GM21423 (cell line): Measurements from ENCODE around the gene CIDEA.

Experiments used
- ATAC-seq: cut with Tn5 transposase; IDR thresholded peaks from one replicate; pipeline ENCODE4 v1.9.1; 2021; ENCODE audit warnings: mild to moderate bottlenecking, moderate library complexity; ENCODE audit not compliant: unreplicated experiment

The CIDEA gene

GRCh38 chr18:12296457-12296856 lies 42.3 kb downstream of the CIDEA start:
- no peak for ATAC-seq

- ATAC-seq: no peak
Observed at GRCh38 chr18:12299862-12300261, 45.7 kb downstream of the CIDEA start.

GRCh38 chr18:12301263-12302005 lies 47.3 kb downstream of the CIDEA start:
- ATAC-seq: no peak

DNA sequence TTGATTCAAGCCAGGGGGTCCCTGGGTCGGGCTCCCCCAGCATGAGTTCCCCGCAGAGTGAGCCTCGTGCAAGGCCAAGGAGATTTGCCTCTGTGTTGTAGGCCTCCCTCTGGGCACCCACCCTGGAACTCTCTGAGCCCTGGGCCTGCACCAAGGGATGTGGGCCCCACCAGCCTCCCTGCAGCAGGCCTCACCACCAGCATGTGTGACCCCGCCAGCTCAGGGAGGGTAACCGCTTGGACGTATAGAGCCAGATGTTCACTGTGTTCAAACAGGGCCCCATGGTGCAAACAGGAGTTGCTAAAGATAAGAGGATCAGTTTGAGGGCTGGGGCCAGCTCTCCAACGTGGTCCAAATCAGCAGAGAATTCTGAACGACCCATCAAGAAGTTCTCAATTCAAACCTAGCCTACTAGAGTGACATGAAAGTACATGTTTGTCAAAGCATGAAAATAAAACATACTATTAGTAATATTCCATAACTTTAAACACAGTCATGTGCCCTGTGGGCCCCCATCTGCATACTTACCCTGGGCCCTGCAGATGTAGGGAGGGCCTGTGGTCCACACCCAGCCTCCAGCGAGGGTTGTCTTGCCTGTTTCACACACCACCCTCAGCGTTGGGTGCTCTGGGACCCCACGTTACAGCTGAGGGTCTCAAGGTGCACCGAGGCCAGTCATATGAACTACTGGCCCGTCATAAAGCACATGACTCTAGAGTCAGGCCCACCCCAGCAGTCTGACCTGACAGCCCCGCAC lies 48.4 kb downstream of the CIDEA start:
- no peak for ATAC-seq

GRCh38 chr18:12304351-12305210 lies 50.4 kb downstream of the CIDEA start:
- ATAC-seq: no peak

- no peak for ATAC-seq
Observed at GRCh38 chr18:12305211-12305610, 51.0 kb downstream of the CIDEA start.

DNA sequence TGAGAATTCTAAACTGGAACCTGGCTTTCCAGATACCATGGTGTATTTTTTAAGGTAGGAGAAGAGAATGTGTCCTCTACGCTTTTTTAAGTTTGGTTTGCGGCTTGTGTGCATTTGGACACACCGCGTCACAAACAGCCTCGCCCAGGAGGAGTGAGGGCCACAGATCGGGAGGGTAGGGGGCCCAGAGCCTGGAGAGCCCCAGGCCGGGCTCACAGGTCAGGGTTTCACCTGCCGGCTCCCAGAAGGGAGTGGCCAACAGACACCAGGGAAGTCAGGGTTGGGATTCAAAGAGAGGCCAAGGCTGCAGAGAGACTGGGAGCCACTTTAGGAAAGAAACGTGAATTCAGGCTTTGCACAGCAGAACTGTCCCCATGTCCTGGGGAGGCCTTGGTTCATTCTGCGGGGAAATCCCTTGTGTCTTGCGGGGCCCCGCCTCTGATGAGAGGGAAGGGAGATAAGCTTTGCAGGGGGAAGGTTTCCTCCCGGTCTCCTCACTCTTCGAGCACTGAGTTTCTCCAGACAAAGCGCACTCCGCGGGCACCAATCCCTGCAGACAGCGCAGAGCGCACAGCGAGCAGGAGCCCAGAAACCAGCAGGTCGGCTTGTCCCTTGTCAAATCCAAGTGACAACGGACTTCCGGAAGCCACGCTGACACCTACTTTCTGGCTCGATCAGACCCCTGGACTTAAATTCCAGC lies 51.9 kb downstream of the CIDEA start:
- no peak for ATAC-seq

DNA sequence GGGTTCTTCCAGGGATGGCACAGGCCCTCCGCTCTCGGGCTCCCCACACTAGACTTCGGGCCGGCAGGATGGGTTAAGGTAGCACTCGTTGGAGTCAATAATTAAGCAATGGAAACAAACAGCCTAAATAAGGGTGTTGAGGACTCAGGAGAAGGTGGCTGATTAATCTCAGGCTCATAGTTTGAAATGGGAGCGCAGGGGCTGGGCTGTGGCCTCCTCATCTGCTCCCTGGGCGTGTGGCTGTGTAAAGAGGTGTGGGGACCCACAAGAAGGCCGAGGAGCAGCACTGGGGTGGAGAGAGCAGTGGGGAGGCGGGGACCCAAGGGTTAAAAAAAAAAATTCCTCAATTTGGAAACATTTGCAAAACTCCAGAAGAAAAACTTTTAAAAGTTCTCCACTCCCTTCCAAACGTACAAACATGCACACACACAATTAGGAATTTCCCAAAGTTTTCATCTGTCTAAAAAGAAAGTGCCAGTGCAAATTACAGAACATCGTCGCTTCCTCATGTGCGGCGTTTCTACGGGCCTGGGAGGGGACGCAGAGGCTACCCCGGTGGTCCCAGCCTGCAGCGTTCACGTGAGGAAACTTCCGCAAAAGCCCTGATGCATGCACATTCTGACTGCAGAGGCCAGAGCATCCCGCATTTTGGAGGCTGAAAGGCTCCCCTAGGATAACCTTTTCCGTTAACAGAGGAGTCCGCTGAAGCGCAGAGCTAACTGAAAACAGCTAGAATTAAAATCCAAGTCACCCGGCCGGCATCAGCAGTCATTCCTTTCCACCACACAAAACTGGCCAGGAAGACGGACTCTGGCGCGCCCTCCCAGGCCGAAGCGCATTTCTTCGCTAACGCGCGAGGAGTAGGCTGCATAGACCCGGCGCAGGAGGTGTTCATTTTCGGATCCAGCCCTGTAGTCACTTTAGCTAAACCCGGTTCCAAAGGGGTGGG lies 52.9 kb downstream of the CIDEA start:
- peak; percentile 4 for ATAC-seq

- ATAC-seq: peak; percentile 59
Observed at GRCh38 chr18:12307701-12308385, 53.7 kb downstream of the CIDEA start, which contains the start of gene TUBB6. Gene TUBB6, plus strand, starts transcription at chr18:12308241. Its CDS starts 52 bp downstream, at chr18:12308293.

- ATAC-seq: peak; percentile 48
Observed at GRCh38 chr18:12308386-12309100, 54.4 kb downstream of the CIDEA start.

- no peak for ATAC-seq
Observed at GRCh38 chr18:12309683-12310198, 55.6 kb downstream of the CIDEA start.

GRCh38 chr18:12310762-12311161 lies 56.6 kb downstream of the CIDEA start:
- no peak for ATAC-seq

DNA sequence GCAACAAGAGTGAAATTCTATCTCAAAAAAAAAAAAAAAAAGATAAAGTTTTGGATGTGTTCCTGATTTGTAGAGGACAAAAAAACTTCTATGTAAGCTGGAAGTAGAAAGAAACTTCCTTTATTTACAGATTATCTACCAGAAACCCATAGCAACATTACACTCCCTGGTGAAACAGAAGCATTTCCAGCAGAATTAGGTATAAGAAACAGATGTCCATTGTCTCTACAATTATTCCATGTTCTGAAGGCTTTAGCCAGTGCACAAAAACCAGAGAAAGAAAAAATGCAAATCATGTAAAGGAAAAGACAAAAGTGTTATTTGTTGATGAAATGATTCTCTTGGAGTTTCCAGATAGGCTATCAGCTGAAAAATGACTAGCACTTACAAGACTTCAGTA lies 58.8 kb downstream of the CIDEA start:
- no peak for ATAC-seq

DNA sequence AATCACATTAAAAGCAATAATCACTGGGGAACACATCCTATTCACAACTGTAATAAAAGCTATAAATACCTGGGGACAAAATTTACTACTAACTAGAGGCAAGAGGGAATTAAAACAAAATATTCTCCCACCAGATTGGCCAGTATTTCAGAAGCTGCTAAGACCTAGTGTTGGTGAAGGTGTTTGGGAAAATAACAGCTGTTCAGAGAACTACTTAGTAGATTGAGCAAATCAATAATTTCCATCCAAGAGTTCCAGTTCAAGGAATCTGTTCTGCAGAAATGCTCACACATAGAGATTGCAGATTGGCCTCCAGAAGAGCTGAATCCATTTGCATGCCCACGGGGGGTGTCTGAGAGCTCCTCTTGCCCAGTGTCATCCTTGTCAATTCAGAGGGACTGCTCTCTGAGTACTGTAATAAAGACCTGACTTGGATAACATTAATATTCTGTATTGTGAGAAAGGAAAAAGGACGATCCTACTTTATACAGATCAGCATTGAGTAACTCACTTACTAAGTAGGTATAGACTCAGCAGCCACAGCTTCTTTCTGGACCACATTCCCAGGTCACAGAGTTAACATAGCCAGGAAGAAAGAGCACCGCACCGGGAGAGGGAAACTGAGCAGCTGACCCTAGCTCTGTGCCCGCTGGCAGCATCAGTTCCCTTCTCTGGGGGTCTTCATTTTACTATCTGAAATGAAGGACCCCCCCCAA lies 59.5 kb downstream of the CIDEA start:
- ATAC-seq: no peak

- no peak for ATAC-seq
Observed at GRCh38 chr18:12314591-12315305, 60.6 kb downstream of the CIDEA start.

GRCh38 chr18:12315490-12315889 lies 61.3 kb downstream of the CIDEA start:
- ATAC-seq: peak; percentile 43

GRCh38 chr18:12315911-12316310 lies 61.8 kb downstream of the CIDEA start:
- ATAC-seq: no peak
